ENCODE data around the gene GRK4. TPM values are rescaled to one million over a fixed set of nuclear protein-coding genes. Genes with fewer than 3 reads are reported as not detected.

GRK4 gene
- total and polyA plus RNA-seq, 12 donors, result 4.7 to 29.2 (median 8.0) TPM

DNA sequence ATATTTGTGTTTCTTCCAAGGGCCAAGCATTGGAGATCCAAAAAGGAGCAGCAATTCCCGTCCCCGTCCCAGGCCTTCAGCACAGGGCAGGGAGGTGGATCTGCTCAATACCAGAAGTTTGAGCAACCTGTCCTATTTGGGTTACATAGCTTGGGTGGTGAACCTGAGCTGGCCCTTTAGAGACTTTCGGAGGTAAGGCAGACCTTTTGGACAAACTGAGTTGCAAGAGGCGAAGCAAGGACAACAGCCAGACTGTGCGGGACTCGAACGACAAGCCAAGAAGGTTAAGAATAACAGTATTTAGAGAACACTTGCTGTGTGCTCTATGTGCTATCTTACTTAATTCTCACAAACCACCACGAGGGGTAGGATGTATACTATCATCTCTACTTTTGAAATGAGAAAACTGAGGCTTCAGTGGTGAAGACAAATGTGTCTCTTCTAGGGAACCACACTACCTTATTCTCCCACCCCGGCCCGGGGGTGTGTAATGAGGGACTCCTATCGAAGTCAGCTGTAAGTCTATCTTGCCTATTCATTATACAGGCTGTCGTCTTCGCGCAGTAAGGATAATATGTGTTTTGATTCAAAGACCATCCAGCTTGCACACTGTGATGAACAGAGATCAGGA lies 1.4 kb upstream of the GRK4 start:
- Histone ChIP-seq H3K27ac (peak overlapping the region in 1 of 5 donors; percentile 89), H3K4me1 (replicated peaks in 1 of 2) (peaks cover 21 to 25% of the 10 kb centered on the region in 2 donors)

DNA sequence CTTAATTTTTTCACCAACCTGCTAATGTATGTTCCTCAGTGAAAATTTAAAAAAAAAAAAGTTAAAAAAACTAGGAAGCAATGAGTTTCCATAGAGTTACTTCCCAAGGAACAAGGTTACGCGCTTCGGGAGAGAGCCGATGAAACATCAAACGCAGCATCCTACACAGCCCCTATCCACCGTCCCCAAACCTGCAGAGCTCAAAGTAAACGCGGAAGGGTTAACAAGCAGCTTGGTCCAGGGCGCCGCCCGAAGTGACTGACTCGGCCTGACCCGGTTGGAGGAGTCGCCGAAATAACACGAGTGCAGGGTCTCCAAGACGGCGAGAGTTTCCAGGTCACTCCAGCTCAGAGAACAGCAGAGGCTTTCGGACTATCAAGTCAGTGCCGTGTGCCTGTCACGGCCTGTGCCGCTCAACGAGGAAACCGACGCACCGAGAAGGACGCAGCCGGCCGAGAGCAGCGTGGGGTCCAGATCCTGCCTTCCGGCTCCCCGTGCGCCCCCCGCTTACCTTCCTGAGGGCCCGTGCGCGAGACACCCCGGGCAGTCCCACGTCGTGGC lies 677 bp upstream of the GRK4 start:
- Histone ChIP-seq H3K27me3 (no peaks in the 10 kb centered on the region), H3K36me3 (replicated peaks in 1 of 2) (no peaks in the 10 kb centered on the region), H3K27ac (peak overlapping the region; percentile 83 to 95 (median 89)), H3K9me3 (replicated peaks in 1 of 3) (no peaks in the 10 kb centered on the region), H3K4me1 (replicated peaks in 1 of 2) (peaks cover 16 to 25% of the 10 kb centered on the region in 2 donors), H3K4me3 (peak overlapping the region; percentile 20 to 93 (median 69))
- intact Hi-C loops (cut with DNase I), result no loop called here
- TF ChIP-seq POLR2A (IDR thresholded peaks at IDR 0.05), result no peak
- TF ChIP-seq CTCF (IDR thresholded peaks at IDR 0.05), result no peak
- DNase-seq, result peak in 6 of 7 donors; percentile 61 to 82 (median 69)
- WGBS, 4 donors, result 0 to 1% (median 0%) methylated on average over 24 to 40 of the region's 40 CpGs

More for the DNA sequence above, 1.4 kb upstream of the GRK4 start:
- TF ChIP-seq POLR2A (IDR thresholded peaks at IDR 0.05) (no peak), CTCF (IDR thresholded peaks at IDR 0.05) (no peak)
- peak overlapping the region in 2 of 4 donors; percentile 54 to 93 for H3K4me3 ChIP-seq
- peaks cover 0 to 8% of the 10 kb centered on the region in 2 donors for H3K36me3 ChIP-seq (replicated peaks in 1 of 2)
- intact Hi-C loops (cut with DNase I), result no loop called here
- no peaks in the 10 kb centered on the region for H3K9me3 ChIP-seq (replicated peaks in 1 of 3)
- 42 to 54% (median 46%) methylated on average over 14 of the region's 14 CpGs for WGBS, 4 donors
- no peak for DNase-seq
- no peaks in the 10 kb centered on the region for H3K27me3 ChIP-seq

DNA sequence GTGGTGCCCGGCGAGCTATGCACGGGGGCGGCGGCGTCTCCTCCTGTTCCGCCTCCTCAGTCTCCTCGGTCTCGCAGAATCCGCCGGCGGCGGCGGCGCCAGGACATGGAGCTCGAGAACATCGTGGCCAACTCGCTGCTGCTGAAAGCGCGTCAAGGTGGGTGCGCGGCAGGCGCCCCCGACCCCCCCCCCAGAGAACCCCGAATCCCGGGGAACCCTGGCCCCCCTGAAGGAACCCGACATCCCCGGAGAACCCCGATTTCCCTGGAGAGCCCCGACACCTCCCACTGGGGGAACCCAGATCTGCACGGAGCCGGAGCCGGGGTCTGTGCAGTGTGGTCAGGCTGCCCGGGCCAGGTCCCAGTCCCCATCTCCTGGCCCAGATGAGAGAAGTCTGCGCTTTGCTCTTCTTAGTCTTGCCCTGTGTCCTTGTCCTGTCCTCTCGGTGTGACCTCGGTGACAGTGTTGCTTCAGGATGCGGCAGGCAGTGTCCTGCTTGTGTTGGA lies 648 bp downstream of the GRK4 start:
- Histone ChIP-seq H3K4me1 (replicated peaks in 1 of 2) (peaks cover 12 to 23% of the 10 kb centered on the region in 2 donors), H3K9me3 (replicated peaks in 1 of 3) (no peaks in the 10 kb centered on the region), H3K27ac (peak overlapping the region in 3 of 5 donors; percentile 84 to 89 (median 84)), H3K36me3 (replicated peaks in 1 of 2) (no peaks in the 10 kb centered on the region), H3K4me3 (peak overlapping the region; percentile 54 to 93 (median 71)), H3K27me3 (no peaks in the 10 kb centered on the region)
- DNase-seq, result peak in 6 of 7 donors; percentile 38 to 79 (median 64)
- no peak for TF ChIP-seq POLR2A (IDR thresholded peaks at IDR 0.05)
- TF ChIP-seq CTCF (IDR thresholded peaks at IDR 0.05), result no peak
- intact Hi-C loops (cut with DNase I), result no loop called here
- 0 to 6% (median 1%) methylated on average over 3 to 38 of the region's 38 CpGs for WGBS, 4 donors

DNA sequence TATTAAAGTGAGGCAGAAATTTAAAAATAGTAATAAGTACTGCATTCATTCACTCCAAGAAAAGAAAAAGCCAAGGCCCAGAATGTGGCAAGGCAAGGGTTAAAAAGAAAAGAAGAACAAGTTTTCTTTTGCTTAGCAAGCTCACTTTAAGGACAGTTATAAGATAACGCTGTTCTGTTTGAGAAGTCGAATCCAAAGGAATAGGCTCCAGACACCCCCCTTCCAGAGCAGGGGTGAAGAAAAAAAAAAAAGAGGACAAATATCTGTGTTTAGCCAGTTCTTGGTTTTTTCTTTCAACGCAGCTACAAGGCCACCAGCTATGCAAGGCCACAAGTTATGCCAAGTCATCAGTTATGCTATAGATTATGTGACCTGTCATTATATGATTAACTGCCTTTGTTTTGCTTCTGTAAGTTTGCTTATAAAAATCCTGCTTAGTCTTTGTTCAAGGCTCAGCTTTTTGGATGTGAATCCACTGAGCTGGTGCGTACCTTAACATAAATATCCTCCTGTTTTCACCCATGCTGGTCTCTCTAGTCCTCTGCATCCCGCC lies 1.4 kb downstream of the GRK4 start:
- WGBS, 4 donors, result 45 to 51% (median 50%) methylated on average over 5 of the region's 5 CpGs
- TF ChIP-seq CTCF (IDR thresholded peaks at IDR 0.05) (no peak), POLR2A (IDR thresholded peaks at IDR 0.05) (no peak)
- H3K4me3 ChIP-seq, result peak overlapping the region in 1 of 4 donors; percentile 93
- no peaks in the 10 kb centered on the region for H3K36me3 ChIP-seq (replicated peaks in 1 of 2)
- H3K4me1 ChIP-seq (replicated peaks in 1 of 2), result peaks cover 12 to 22% of the 10 kb centered on the region in 2 donors
- no peak for DNase-seq
- intact Hi-C loops (cut with DNase I), result no loop called here
- H3K27ac ChIP-seq, result no peak overlapping the region
- no peaks in the 10 kb centered on the region for H3K27me3 ChIP-seq
- no peaks in the 10 kb centered on the region for H3K9me3 ChIP-seq (replicated peaks in 1 of 3)
